ENCODE measurements around the gene GTF2IRD1.
"Not testable (repeated sequence)": the region's sequence is repeated elsewhere in the genome, so short reads cannot be mapped to it uniquely, and the experiment has no call there.

GTF2IRD1 gene

DNA sequence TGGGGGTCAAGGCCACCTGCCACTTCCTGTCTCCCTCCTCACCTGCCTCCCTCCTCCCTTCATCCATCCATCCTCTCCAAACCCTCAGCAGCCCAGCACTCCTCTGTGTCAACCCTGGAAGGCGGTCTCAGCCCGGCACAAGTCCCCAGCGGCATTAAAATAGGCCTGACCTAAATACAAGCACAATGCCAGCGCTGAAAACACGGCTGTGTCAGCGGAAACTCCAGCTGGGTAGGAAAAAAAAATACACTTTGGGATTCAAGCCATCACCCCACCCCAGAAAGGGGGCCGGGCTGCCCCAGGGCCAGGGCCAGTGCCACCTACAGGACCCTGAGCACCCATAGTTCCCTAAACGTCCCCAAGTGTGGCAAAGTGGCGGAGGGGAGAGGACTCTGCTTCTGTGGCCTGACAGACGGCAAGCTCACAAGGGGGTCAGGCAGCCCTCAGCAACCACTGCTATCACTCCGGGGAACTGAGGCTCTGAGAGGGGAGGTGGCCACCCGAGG, 22.7 kb upstream of the GTF2IRD1 start:
- DNase-seq (ENCODE audit: low spot score) = no peak

DNA sequence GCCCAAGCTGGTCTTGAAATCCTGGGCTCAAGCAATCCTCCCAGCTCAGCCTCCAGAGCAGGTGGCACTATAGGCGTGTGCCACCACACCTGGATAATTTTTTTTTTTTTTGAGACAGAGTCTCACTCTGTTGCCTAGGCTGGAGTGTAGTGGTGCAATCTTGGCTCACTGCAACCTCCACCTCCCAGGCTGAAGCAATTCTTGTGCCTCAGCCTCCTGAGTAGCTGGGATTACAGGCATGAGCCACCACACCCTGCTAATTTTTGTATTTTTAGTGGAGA, 16.5 kb upstream of the GTF2IRD1 start:
- DNase-seq (ENCODE audit: low spot score) = not testable (repeated sequence)

DNA sequence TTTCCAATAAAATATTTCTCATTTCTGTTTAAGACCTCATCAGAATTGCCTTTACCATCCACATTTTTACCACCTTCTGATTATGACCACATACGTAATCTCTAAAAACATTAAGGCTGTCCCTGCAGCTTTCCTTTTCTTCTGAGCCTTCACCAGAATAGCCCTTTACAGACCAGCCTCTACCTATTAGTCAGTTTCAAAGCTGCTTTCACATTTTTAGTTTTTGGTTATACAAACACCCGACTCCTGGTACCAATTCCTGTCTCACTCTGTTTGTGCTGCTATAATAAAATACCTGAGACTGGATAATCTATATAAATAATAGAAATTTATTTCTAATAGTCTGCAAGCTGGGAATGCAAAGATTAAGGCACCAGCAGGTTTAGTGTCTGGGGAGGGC, 15.4 kb upstream of the GTF2IRD1 start:
- no peak for DNase-seq (ENCODE audit: low spot score)

DNA sequence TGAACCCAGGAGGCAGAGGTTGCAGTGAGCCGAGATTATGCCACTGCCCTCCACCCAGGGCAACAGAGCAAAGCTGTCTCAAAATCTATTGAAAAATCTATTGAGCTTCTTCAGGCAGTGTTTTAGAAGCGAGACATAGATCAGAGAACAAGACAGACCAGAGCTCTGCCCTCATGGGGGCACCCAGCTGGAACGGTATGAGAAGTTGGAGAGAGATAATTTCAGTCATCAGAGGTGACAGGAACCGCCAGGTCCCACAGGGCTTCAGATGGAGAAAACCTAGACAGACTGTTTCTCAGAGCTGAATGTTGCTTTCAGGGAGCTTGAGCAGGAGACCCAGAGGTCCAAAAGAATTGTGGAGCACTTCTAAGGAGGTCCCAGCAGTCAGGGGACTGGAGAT, 14.2 kb upstream of the GTF2IRD1 start:
- DNase-seq (ENCODE audit: low spot score) = no peak

DNA sequence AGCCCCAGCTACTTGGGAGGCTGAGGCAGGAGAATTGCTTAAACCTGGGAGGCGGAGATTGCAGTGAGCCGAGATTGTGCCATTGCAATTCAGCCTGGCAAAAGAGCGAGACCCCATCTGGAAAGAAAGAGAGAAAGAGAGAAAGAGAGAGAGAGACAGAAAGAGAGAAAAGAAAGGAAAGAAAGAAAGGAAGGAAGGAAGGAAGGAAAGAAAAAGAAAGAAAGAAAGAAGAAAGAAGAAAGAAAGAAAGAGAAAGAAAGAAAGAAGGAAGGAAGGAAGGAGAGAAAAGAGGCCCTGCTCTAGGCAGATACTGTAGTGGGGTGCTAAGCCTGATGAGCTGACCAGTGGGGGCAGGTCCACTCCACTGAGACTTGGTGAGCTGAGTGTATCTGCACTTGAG, 13.6 kb upstream of the GTF2IRD1 start:
- not testable (repeated sequence) for DNase-seq (ENCODE audit: low spot score)

DNA sequence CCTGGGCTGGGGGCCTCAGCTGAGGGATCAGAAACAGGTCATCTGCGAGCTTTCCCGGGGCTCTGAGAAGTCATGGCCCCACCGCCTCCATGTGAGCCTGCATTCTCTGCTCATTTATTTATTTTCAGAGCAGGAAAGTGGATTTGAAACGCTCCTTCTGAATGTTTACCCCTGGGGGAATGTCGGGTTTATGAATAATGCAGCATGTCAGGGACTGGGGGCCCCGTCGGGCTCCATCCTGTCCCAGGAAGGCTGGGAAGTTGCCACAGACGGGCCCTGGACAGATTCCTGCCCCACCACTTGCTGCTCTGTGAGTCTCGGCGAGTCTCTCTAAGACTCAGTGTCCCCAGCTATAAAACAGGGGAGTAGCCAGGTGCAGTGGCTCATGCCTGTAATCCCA, 11.9 kb upstream of the GTF2IRD1 start:
- DNase-seq (ENCODE audit: low spot score) = no peak

DNA sequence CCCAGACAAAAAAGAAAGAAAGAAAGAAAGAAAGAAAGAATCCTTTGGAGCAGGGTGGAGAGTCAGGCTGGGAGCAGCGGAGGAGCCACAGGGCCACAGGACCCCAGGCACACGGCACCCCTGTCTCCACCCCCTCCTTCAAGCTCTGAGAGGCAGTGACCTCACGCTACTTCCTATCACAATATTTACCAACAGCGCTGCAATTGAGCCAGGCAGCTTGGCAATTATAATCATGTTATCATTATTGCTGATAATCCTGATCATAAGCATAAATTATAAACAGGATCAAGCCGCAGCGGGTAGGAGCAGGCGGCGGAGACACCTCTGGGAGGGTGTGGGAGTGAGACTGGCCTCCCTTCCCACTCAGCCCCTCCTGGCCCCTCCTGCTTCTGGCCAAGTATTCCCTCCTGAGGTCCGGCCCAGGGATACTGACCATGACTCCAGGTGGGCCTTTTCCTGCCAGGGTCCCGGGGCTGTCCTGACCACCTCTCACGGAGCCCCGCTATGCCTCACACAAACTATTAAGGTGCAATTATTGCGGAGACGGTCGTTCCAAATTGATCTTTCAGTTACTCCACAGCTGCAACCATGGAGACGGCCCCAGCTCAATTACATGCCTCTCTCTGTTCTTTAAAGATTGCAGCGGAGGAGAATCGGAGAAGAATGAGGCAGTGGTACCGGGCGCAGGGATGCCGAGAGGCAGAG, 10.0 kb upstream of the GTF2IRD1 start:
- DNase-seq (ENCODE audit: low spot score) = peak; percentile 6

DNA sequence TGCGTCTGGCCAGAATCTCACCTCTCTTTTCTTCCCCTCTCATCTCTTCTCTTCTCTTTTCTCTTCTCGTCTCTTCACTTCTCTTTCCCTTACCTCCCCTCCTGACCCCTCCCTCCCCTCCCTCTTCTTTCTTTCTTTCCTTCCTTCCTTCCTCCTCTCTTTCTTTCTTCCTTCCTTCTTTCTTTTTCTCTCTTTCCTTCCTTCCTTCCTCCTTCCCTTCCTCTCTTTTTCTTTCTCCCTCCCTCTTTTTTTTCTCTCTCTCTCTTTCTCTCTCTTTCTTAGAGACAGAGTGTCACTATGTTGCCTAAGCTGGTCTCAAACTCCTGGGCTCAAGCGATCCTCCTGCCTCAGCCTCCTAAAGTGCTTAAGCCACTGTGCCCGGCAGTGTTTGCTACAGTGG, 4.6 kb upstream of the GTF2IRD1 start:
- no peak for DNase-seq (ENCODE audit: low spot score)

DNA sequence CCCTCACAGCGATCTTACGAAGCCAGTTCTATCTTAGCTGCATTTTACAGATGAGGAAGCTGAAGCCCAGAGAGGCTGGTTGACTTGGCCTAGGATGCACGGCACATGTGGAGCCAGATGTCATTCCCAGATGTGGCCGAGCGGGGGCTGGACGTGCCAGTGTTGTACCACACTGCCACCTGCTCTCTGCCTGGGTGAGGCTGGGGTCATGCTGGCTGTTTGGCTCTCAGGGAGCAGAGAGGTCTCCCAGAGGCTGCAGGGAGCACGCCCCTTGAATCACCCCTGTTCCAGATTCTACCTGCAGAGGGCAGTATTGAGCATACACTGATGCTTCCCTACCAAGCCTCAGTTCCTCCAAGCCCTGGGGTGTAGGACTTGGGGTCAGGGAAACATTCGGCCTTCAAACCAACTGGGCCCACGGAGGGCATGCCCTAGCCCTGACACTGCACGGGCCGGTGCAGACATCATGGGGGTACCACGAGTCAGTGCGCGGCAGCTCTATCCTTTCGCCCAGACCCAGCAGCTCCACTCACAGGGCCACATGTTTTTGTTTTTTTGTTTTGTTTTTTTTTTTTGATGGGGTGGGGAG, 3.8 kb upstream of the GTF2IRD1 start:
- peak; percentile 84 for DNase-seq (ENCODE audit: low spot score)

DNA sequence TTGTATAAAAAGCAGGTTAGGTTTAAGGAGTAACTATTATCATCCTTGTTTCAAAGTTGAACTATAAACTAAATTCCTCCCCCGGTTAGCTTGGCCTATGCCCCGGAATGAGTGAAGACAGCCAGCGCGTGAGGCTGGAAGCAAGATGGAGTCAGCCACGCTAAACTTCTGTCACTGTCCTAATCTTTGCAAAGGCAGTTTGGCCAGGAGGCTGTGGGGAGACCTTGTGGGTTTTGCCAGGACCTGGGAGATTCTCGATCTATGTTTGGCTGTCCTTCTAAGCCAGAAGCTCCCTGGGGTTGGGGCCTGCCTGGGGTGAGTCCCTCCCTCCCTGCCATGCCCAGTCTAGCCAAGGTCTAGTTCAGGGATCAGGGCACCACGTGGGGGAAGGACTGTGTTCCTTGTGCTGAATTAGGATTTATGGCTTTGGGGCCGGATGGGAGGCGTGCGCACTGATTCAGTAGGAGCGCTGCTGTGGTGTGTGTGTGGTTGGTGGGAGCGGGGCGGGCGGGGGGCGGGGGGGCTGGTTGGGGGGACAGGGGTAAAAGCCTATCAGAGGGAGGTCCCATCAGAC, 871 bp upstream of the GTF2IRD1 start:
- no peak for DNase-seq (ENCODE audit: low spot score)

DNA sequence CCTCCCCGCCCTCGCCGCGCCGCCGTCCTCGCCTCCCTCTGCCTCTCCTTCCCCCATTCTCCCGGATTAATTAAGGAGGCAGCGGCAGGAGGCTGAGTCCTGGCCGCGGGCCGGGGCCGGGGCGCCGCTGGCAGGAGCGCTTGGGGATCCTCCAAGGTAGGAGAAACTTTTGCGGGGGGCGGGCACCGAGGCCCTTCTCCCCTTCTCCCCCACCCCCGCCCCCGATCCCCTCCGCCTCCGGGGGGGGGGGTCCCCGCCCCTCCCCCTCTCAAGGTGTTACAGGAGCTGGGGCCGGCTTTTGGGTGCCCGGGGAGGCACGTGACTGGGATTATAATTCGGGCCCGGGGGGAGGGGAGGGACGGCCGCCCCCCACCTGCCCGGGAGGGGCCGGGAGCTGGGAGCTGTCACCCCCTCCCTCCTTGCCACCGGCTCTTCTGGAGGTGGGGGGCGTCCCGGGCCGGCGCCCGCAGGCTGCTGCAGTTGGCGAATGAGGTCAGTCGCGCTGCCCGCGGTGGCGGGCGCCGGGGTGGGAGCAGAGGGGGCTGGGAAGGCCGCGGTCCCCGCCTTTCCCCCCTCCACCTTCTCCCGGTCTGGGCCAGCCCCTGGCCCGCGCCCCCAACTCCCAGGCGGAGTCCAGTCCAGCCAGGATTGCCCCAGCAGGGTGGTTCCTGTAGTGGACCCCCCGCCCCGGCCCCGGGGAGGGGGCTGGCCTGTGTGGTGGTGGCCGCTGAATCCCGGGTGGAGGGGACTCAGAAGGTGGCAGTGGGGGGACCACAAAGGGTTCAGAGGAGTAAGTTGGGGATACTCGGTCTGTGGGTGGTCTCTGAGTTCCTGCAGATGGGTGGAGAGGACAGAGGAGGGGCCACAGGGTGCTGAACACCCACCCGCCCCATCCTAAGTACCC, 567 bp downstream of the GTF2IRD1 start:
- DNase-seq (ENCODE audit: low spot score) = peak; percentile 69

DNA sequence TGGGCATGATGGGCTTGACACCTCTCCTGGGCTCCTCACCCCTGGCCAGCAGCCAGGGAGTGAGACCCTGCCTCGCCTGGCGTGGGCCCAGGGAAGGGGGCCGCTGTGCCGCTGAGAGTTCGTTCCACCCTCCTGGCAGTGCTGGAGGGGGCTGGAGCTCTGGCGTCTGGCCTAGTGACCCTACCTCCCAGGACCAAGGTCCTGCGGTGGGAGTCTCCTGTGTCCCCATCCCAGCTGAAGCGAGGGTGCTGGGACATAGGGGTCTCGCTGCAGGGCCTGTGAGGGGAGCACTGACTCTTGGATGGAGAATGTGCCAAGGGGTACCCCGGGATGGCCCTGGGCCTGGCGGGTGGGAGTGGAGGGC, 1.2 kb downstream of the GTF2IRD1 start:
- DNase-seq (ENCODE audit: low spot score) = no peak

DNA sequence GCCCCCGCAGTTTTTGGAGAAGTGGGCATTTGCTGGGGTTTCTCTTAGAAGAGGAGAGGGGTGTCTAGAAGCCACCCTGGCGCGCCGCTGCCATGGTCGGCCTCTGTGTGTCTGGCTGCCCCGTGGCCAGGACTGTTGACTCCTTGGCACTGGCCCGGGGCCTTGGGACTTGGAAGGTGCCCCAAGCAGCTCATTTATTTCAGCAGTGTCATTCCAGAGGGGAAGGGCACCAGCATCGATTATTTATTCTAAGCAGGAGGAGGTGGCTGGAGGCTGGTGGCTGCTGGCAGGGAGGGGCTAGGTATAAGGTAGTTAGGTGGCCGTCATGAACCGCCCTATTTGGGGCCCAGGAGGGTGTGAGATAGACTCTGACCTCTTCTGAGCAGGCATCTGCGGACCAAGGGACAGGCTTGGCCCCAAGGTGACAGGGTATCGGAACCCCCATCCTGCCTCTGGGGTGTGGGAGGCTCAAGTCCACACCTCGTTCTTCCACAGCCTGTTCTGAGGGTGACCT, 1.6 kb downstream of the GTF2IRD1 start:
- no peak for DNase-seq (ENCODE audit: low spot score)

DNA sequence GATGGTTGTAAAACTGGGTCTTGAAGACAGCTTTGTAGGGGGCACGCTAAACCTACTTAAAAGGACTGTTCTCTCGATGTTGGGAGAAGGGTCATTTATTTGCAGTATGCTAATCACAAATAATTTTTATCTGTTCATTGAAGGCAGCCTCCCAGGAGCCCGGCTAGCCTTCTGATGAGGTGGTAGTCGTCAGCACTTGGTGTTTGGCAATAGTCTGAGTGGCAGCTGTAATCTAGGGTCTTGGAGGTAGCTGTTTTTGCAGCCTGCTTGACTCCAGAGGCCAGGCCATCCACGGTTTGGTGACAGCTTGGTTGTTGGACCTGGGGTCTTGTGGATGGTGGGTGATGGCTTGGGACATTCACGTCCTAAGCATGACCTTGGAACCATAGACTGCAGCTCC, 2.2 kb downstream of the GTF2IRD1 start:
- DNase-seq (ENCODE audit: low spot score) = no peak

DNA sequence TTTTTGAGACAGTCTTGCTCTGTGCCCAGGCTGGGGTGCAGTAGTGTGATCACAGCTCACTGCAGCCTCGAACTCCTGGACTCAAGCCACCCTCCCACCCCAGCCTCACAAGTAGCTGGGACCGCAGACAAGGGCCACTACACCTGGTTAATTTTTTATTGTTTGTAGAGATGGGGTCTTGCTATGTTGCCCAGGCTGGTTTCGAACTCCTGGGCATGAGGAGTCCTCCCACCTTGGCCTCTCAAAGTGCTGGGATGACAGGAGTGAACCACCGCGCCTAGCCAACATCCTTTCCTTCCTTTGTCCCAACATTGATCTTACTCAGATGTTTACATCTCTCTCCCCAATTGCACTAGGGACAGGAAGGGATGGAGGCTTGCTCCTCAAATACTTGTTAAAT, 3.3 kb downstream of the GTF2IRD1 start:
- DNase-seq (ENCODE audit: low spot score) = no peak

DNA sequence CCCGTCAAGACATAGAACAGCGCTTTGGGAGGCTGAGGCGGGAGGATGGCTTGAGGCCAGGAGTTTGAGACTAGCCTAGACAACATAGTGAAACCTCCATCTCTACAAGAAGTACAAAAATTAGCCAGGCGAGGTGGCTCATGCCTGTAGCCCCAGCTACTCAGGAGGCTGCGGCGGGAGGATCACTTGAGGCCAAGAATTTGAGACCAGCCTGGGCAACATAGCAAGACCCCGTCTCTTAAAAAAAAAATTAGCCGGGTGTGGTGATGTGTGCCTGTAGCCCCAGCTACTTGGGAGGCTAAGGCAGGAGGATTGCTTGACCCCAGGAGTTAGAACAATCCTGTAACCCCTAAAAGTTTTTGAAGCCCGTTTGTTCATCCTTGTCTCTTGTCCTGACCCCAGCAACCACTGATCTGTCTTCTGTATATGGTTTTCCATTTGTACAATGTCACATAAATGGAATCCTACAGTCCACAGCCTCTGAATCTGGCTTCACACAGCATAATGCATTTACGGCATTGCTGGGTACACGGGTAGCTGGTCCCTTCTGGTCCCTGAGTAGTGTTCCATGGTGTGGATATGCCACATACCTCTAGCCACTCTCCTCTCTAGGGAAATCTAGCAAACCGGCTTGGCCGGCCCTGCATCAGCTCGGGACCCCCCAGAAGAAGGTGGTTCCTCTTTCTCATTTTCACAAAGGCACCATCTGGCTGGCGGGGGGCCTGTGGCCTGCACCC, 8.4 kb downstream of the GTF2IRD1 start:
- DNase-seq (ENCODE audit: low spot score) = no peak

DNA sequence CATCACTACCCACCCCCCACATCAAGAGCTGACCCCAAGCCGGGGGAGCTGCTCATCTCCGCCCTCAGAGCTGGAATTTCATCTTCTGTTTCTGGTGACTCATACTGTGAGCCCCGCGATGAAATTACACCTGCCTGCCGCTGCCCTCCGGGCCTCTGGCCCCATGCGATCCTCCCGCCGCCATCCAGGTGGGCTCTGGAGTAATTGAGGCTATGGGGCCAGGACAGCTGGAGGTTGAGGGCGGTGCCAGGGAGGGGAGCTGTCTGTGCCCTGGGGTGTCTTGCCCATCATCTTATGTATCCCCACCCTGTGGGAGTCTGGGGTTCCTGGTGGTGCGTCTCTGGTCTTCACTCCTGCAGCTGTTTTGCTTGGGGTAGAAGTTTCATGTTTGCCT, 9.0 kb downstream of the GTF2IRD1 start:
- no peak for DNase-seq (ENCODE audit: low spot score)

DNA sequence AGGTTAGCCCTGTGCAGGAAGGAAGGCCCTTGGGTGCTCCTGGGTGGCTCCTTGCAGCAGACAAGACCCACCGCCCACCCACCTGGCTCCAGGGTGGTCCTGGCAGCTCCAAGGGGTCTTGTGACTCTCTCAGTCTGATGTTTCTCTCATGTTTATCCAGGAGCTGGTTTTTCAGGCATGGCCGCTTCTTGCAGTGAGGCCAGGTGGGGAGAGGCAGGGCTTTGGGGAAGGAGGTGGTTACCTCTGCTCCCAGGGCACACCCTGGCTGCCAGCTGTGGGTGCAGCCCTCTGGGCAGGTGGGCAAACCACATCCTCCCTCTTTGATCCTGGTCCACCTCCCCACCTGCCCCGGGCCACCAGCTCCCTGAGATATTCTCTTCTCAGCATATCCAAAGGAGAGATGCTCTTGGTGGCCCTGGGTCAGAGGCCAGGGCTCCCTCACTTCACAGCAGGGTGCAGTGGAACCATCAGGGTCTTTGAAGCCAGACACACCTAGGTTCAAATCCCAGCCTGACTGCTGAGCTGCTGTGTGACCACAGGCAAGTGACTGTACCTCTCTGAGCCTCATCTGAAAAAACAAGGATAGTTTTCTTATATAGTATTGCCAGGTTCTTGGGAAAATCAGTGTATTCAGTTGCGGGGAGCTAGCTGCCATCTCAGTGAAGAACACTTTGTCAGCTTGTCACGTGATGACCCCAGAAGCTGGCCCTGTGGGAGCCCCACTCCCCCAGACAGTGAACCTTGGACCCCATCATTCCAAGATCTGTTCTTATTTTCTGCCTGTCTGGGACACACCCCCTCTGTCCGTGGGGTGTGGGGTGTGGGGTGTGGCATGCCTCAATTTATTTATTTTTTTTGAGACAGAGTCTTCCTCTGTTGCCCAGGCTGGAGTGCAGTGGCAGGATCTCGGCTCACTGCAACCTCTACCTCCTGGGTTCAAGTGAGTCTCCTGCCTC, 11.5 kb downstream of the GTF2IRD1 start:
- no peak for DNase-seq (ENCODE audit: low spot score)

DNA sequence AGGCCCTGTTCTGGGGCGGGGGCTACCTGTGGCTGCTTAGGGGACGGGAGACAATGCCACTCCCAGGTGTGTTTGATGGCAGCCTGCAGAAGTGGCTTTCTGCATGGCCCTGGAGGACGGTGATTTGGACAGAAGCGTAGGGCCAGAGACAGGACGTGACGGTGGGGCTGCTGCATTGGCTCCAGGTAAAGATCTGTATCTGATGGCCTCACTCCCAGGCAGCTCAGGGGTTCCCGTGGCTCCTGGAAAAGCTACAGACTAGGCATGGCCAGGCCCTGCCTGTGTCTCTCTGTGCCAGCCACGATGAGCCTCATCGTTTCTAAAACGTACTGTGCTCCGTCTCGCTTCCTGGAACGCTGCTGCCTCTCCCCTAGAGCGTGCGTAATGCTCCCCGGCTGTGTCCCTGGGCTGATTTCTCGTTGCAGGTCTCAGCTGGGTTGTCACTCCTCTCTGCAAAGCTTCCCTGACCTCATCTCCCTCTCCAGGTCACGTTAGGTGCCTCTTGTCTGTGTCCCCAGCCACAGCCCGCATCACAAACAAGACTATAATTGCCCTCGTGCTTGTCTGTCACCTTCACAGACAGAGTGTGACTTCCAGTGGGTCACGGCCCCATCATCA, 12.6 kb downstream of the GTF2IRD1 start:
- DNase-seq (ENCODE audit: low spot score) = no peak

DNA sequence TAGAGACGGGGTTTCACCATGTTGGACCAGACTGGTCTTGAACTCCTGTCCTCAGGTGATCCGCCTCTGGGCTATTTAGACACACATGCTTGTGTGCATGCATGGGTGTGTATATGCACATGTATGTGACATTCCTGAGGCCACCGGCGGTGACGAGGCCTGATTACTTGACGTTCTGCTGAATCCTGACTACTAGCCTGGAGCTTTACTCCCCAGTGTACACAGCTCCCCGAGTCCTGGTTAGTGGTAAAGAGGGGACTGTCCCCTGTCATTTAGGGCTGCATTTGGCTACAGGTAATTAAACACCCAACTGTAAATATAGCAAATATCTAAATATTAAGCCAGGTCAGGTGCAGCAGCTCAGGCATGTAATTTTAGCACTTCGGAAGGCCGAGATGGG, 14.2 kb downstream of the GTF2IRD1 start:
- no peak for DNase-seq (ENCODE audit: low spot score)
